Activated naive CD4-positive, alpha-beta T cell treated with anti-CD3 and anti-CD28 coated beads, Interleukin-2, amount 50 U/mL, for 16 hours (primary cell): ENCODE results near the gene WDHD1.
"Not testable (repeated sequence)": the region's sequence is repeated elsewhere in the genome, so short reads cannot be mapped to it uniquely, and the experiment has no call there.

Experiments used
- DNase-seq: peaks from one replicate; pipeline ENCODE4 v3.0.0-alpha.2; 2020

The WDHD1 gene

DNA sequence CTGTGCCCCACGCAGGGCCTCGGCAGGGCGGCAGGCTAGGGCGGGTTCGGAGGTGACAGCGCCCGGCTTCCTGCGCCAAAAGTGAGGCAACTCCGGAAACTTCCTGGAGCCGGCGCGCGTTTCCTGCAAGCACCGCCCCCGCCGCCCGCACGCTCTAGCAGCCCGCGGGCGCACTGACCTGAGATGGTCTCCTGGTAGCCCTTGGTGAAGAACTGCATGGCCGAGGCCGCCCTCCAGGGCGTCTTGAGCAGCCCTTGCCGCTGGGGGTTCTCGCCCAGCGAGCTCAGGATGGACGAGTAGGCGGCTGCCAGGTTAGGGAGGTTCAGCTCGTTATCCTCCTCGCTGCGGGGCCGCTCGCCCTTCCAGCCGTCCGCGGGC, 124.8 kb downstream of the WDHD1 start:
- DNase-seq, result peak; percentile 74

GRCh38 chr14:54901380-54902142, 125.3 kb downstream of the WDHD1 start:
- DNase-seq, result no peak

GRCh38 chr14:54899573-54899972, 127.3 kb downstream of the WDHD1 start:
- DNase-seq, result no peak

GRCh38 chr14:54897809-54898555, 128.9 kb downstream of the WDHD1 start:
- DNase-seq, result not testable (repeated sequence)

GRCh38 chr14:54895683-54896082, 131.2 kb downstream of the WDHD1 start:
- no peak for DNase-seq

GRCh38 chr14:54894995-54895394, 131.9 kb downstream of the WDHD1 start:
- DNase-seq, result no peak

DNA sequence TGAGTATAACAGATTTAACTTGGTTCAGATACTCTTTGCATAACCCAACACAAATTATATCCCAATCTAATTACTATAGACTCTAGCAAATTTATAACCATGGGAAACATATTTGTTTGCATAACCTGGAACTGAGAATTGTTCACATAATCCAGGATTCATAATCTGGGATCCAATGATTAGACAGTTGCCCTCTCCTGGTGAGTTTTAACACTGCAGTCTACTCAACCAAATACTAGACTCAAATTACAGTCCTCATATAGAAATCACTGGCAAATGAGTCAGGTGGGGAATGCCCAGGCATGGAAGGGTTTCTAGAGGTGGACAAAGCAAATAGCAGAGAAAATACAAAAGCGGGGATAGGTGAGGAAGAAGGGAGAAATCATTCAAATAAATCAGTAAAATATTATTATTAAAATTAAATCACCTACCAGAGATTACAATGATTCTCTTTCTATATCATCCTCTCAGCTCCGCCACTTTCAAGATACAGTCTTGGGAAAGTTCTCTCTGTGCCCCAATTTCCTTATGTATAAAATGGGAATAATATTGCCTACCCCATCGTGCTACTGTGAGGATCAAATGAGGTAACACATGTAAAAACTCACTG, 133.6 kb downstream of the WDHD1 start:
- DNase-seq, result peak; percentile 23

- no peak for DNase-seq
Observed at GRCh38 chr14:54891471-54892245, 135.2 kb downstream of the WDHD1 start.

DNA sequence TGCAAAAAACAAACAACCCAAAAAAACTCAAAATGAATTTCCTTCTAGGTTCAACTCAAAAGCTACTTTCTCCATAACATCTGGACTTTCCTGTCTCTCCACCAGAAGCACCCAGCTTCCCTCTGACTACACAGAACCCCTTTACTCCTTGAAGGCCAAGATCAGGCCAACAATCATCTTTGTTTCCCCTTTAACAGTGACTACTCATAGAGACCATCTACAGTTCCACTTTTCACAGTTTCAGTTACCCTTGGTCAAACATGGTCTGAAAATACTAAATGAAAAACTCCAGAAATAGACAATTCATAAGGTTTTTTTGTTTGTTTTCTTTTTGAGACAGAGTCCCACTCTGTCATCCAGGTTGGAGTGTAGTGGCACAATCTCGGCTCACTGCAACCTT, 136.1 kb downstream of the WDHD1 start:
- DNase-seq, result no peak

DNA sequence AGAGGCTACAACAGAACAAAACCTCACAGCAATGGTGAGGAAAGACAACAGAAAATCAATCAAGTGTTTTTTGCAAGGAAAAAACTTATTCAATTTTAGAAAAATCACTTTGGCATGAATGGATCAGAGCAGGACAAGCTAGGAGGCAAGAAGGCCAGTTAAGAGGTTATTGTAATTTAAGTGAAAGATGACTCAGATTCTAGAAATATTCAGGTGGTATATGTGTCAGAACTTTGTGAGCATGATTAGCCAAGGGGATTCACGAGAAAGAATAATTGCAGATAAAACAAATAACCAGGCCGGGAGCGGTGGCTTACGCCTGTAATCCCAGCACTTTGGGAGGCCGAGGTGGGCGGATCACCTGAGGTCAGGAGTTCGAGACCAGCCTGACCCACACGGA, 137.0 kb downstream of the WDHD1 start:
- no peak for DNase-seq
